Cardiac muscle cell (in vitro differentiated cells and primary cell): ENCODE results near the gene RIMBP2. TPM values are rescaled to one million over a fixed set of nuclear protein-coding genes. Genes with fewer than 3 reads are reported as not detected.

ENCODE experiments used
- DNase-seq, 2 donors: peaks; one replicate each; pipeline versions ENCODE4 v3.0.0 to v3.0.0-alpha.2; 2010 to 2017; ENCODE audit warnings: low read depth in 1 of 2, low spot score in 1 of 2
- H3K27ac ChIP-seq: fragments of 200-600 bp; sonication (generic); 2 replicates; pipeline ENCODE4 v1.5.1; 2016
- H3K27me3 ChIP-seq: fragments of 200-600 bp; sonication (generic); 2 replicates; pipeline ENCODE4 v1.6.0; 2016; ENCODE audit warnings: control low read depth
- H3K36me3 ChIP-seq: fragments of 200-600 bp; sonication (generic); 2 replicates; pipeline ENCODE4 v1.5.1; 2016; ENCODE audit warnings: control low read depth
- H3K4me1 ChIP-seq: fragments of 200-600 bp; sonication (generic); 2 replicates; pipeline ENCODE4 v1.8.1; 2017; ENCODE audit warnings: low read depth, mild to moderate bottlenecking, mixed run types
- H3K4me3 ChIP-seq: fragments of 200-600 bp; sonication (generic); 2 replicates; pipeline ENCODE4 v1.5.1; 2016; ENCODE audit warnings: mild to moderate bottlenecking
- H3K9me3 ChIP-seq: fragments of 200-600 bp; sonication (generic); 2 replicates; pipeline ENCODE4 v1.5.1; 2017; ENCODE audit warnings: low read depth, mild to moderate bottlenecking, control low read depth
- CTCF ChIP-seq: IDR thresholded peaks from 2 replicates; pipeline ENCODE4 v1.5.1; 2012; ENCODE audit warnings: low read depth, mild to moderate bottlenecking, low read length
- polyA plus RNA-seq: library from polyadenylated mRNA; unstranded; fragments of >200 nt; fragmentation: Nextera tagmentation; extraction: Ambion mirVana; gene quantifications from 2 replicates; pipeline ENCODE4 v1.2.1, GENCODE V29; 2016
- total RNA-seq: library from RNA; depleted of rRNA; stranded (reverse); fragments of >200 nt; gene quantifications from 2 replicates; pipeline ENCODE4 v1.2.3, GENCODE V29; 2016

RIMBP2 gene
- total and polyA plus RNA-seq, 2 experiments from 2014 or later, result 2.6 to 10.5 TPM

- no peak for TF ChIP-seq CTCF
- no peaks in the 10 kb centered on the region for H3K4me1 ChIP-seq
- DNase-seq, result no peak
- H3K4me3 ChIP-seq, result no peak overlapping the region
- H3K9me3 ChIP-seq, result no peaks in the 10 kb centered on the region
- H3K36me3 ChIP-seq, result no peaks in the 10 kb centered on the region
- H3K27ac ChIP-seq, result no peak overlapping the region
- H3K27me3 ChIP-seq, result no peaks in the 10 kb centered on the region
Measured at GRCh38 chr12:130385193-130385592, 330.9 kb downstream of the RIMBP2 start.

GRCh38 chr12:130384234-130384633 lies 331.9 kb downstream of the RIMBP2 start:
- Histone ChIP-seq H3K36me3 (no peaks in the 10 kb centered on the region), H3K27ac (no peak overlapping the region), H3K9me3 (no peaks in the 10 kb centered on the region), H3K27me3 (no peaks in the 10 kb centered on the region), H3K4me1 (no peaks in the 10 kb centered on the region), H3K4me3 (no peak overlapping the region)
- no peak for TF ChIP-seq CTCF
- no peak for DNase-seq

GRCh38 chr12:130382818-130383217 lies 333.3 kb downstream of the RIMBP2 start:
- no peak for TF ChIP-seq CTCF
- Histone ChIP-seq H3K27me3 (peaks cover 3% of the 10 kb centered on the region), H3K36me3 (no peaks in the 10 kb centered on the region), H3K4me3 (no peak overlapping the region), H3K9me3 (no peaks in the 10 kb centered on the region), H3K27ac (no peak overlapping the region), H3K4me1 (no peaks in the 10 kb centered on the region)
- no peak for DNase-seq

GRCh38 chr12:130375296-130376287 lies 340.5 kb downstream of the RIMBP2 start:
- no peak for DNase-seq
- H3K27ac ChIP-seq, result no peak overlapping the region
- no peaks in the 10 kb centered on the region for H3K36me3 ChIP-seq
- H3K27me3 ChIP-seq, result peaks cover 9% of the 10 kb centered on the region
- no peaks in the 10 kb centered on the region for H3K4me1 ChIP-seq
- H3K9me3 ChIP-seq, result no peaks in the 10 kb centered on the region
- no peak for TF ChIP-seq CTCF
- no peak overlapping the region for H3K4me3 ChIP-seq

- Histone ChIP-seq H3K27ac (no peak overlapping the region), H3K27me3 (peaks cover 9% of the 10 kb centered on the region), H3K36me3 (no peaks in the 10 kb centered on the region), H3K4me3 (no peak overlapping the region), H3K4me1 (no peaks in the 10 kb centered on the region), H3K9me3 (no peaks in the 10 kb centered on the region)
- no peak for DNase-seq
- TF ChIP-seq CTCF, result no peak
Measured at GRCh38 chr12:130374083-130374482, 342.0 kb downstream of the RIMBP2 start.
